ENCODE results near the gene EMC8. TPM values are rescaled to one million over a fixed set of nuclear protein-coding genes. Genes with fewer than 3 reads are reported as not detected.

EMC8 gene
- total RNA-seq, 1 donor from 2014 or later = 42.7 TPM

- no peak for TF ChIP-seq CTCF (IDR thresholded peaks at IDR 0.05; ENCODE audit: unreplicated experiment)
- peaks cover 9% of the 10 kb centered on the region for H3K4me1 Mint-ChIP-seq (ENCODE audit: unreplicated experiment)
- no peak overlapping the region for H3K4me3 Mint-ChIP-seq (ENCODE audit: unreplicated experiment)
- H3K27ac Mint-ChIP-seq (ENCODE audit: unreplicated experiment) = no peak overlapping the region
- no peaks in the 10 kb centered on the region for H3K9me3 Mint-ChIP-seq (ENCODE audit: unreplicated experiment)
- DNase-seq (ENCODE audit: low spot score) = no peak
- H3K27me3 Mint-ChIP-seq (ENCODE audit: unreplicated experiment) = no peaks in the 10 kb centered on the region
- no peaks in the 10 kb centered on the region for H3K36me3 Mint-ChIP-seq (ENCODE audit: low read depth, unreplicated experiment)
Observed at GRCh38 chr16:85761861-85762260, 37.5 kb downstream of the EMC8 start.

GRCh38 chr16:85759631-85760419 is 39.5 kb downstream of the EMC8 start:
- no peak overlapping the region for H3K4me3 Mint-ChIP-seq (ENCODE audit: unreplicated experiment)
- H3K4me1 Mint-ChIP-seq (ENCODE audit: unreplicated experiment) = peaks cover 9% of the 10 kb centered on the region
- peak; percentile 51 for TF ChIP-seq CTCF (IDR thresholded peaks at IDR 0.05; ENCODE audit: unreplicated experiment)
- peaks cover 4% of the 10 kb centered on the region for H3K27me3 Mint-ChIP-seq (ENCODE audit: unreplicated experiment)
- H3K36me3 Mint-ChIP-seq (ENCODE audit: low read depth, unreplicated experiment) = no peaks in the 10 kb centered on the region
- no peaks in the 10 kb centered on the region for H3K9me3 Mint-ChIP-seq (ENCODE audit: unreplicated experiment)
- H3K27ac Mint-ChIP-seq (ENCODE audit: unreplicated experiment) = no peak overlapping the region
- peak; percentile 33 for DNase-seq (ENCODE audit: low spot score)

GRCh38 chr16:85759136-85759535 is 40.2 kb downstream of the EMC8 start:
- H3K27ac Mint-ChIP-seq (ENCODE audit: unreplicated experiment) = no peak overlapping the region
- no peak overlapping the region for H3K4me3 Mint-ChIP-seq (ENCODE audit: unreplicated experiment)
- no peaks in the 10 kb centered on the region for H3K36me3 Mint-ChIP-seq (ENCODE audit: low read depth, unreplicated experiment)
- H3K9me3 Mint-ChIP-seq (ENCODE audit: unreplicated experiment) = no peaks in the 10 kb centered on the region
- H3K4me1 Mint-ChIP-seq (ENCODE audit: unreplicated experiment) = peaks cover 13% of the 10 kb centered on the region
- H3K27me3 Mint-ChIP-seq (ENCODE audit: unreplicated experiment) = peaks cover 4% of the 10 kb centered on the region
- DNase-seq (ENCODE audit: low spot score) = no peak
- TF ChIP-seq CTCF (IDR thresholded peaks at IDR 0.05; ENCODE audit: unreplicated experiment) = no peak

- no peak for DNase-seq (ENCODE audit: low spot score)
- H3K36me3 Mint-ChIP-seq (ENCODE audit: low read depth, unreplicated experiment) = no peaks in the 10 kb centered on the region
Observed at GRCh38 chr16:85757341-85757822, 42.0 kb downstream of the EMC8 start.

More at GRCh38 chr16:85757341-85757822, 42.0 kb downstream of the EMC8 start:
- Mint-ChIP-seq H3K4me3 (ENCODE audit: unreplicated experiment) (no peak overlapping the region), H3K9me3 (ENCODE audit: unreplicated experiment) (no peaks in the 10 kb centered on the region), H3K27ac (ENCODE audit: unreplicated experiment) (no peak overlapping the region), H3K27me3 (ENCODE audit: unreplicated experiment) (peaks cover 5% of the 10 kb centered on the region), H3K4me1 (ENCODE audit: unreplicated experiment) (peaks cover 20% of the 10 kb centered on the region)
- TF ChIP-seq CTCF (IDR thresholded peaks at IDR 0.05; ENCODE audit: unreplicated experiment) = no peak

Data from endothelial cell (in vitro differentiated cells).